Endothelial cell of umbilical vein (primary cell): ENCODE data around the gene EID2B. TPM values are rescaled to one million over a fixed set of nuclear protein-coding genes. Genes with fewer than 3 reads are reported as not detected.

ENCODE experiments used
- BruUV-seq: library from RNA; stranded (reverse); fragments of 400-500 nt; replicated peaks from 2 replicates; lab custom pipeline; 2021; lab: Mats Ljungman, UMichigan
- CTCF ChIA-PET: fragments of 300-600, 350-600 bp; sonication (Branson Sonifier 250); formaldehyde crosslinking; loops from one replicate; lab custom pipeline; 2021; ENCODE audit warnings: antibody characterized with exemption, inconsistent platforms; lab: Charles Lee
- POLR2A ChIA-PET: fragments of 300-600, 350-600 bp; sonication (Branson Sonifier 250); formaldehyde crosslinking; loops from one replicate; lab custom pipeline; 2021; ENCODE audit warnings: antibody characterized with exemption, inconsistent platforms; lab: Charles Lee
- DNase-seq: peaks from one replicate; pipeline ENCODE4 v3.0.0-alpha.2; 2011; ENCODE audit warnings: low read depth, low spot score
- FAIRE-seq: peaks from 2 replicates; lab custom pipeline; 2011; peaks lifted over from hg19 to GRCh38; lab: Jason Lieb, UNC
- H2AFZ ChIP-seq: 2 replicates; pipeline ENCODE4 v1.6.0; 2012; ENCODE audit warnings: low read depth, low read length, control low read depth, inconsistent platforms
- H3K27ac ChIP-seq: 2 replicates; pipeline ENCODE4 v1.5.1; 2011; ENCODE audit warnings: low read depth, mild to moderate bottlenecking, control low read depth, low read length, moderate library complexity; ENCODE audit not compliant: insufficient read depth
- H3K27me3 ChIP-seq, 2 experiments: 2 replicates each; pipeline versions ENCODE4 v1.6.0 to v1.6.1; 2011; ENCODE audit warnings: low read length in 2 of 2, mixed read lengths in 1 of 2; ENCODE audit not compliant: control insufficient read depth in 2 of 2, insufficient read depth in 2 of 2
- H3K36me3 ChIP-seq, 2 experiments: 2 replicates in 1 of 2; 3 replicates in 1 of 2; pipeline ENCODE4 v1.5.1; 2011; ENCODE audit warnings: low read length in 2 of 2, mild to moderate bottlenecking in 1 of 2, moderate library complexity in 1 of 2; ENCODE audit not compliant: control insufficient read depth in 2 of 2, insufficient read depth in 2 of 2; ENCODE audit errors: extremely low read depth in 1 of 2
- H3K4me1 ChIP-seq: 3 replicates; pipeline ENCODE4 v1.5.1; 2011; ENCODE audit warnings: mild to moderate bottlenecking, low read length; ENCODE audit not compliant: control insufficient read depth, insufficient read depth; ENCODE audit errors: extremely low read depth
- H3K4me2 ChIP-seq: 2 replicates; pipeline ENCODE4 v1.6.1; 2011; ENCODE audit warnings: low read length, control low read depth, mixed read lengths; ENCODE audit not compliant: insufficient read depth
- H3K4me3 ChIP-seq, 3 experiments: fragments of 200-600 bp in 1 of 3; sonication (generic), shearing (Covaris generic) in 1 of 3; replicated peaks in 1 of 3; 2 replicates each; pipeline ENCODE4 v1.5.1; 2011 to 2016; ENCODE audit warnings: control low read depth in 3 of 3, low read length in 3 of 3, mild to moderate bottlenecking in 2 of 3, inconsistent platforms in 1 of 3, low read depth in 1 of 3, moderate library complexity in 1 of 3; ENCODE audit not compliant: insufficient read depth in 1 of 3
- H3K79me2 ChIP-seq: 2 replicates; pipeline ENCODE4 v1.6.0; 2012; ENCODE audit warnings: low read length, inconsistent platforms; ENCODE audit not compliant: control insufficient read depth, insufficient read depth
- H3K9ac ChIP-seq: replicated peaks from 2 replicates; pipeline ENCODE3; 2011; ENCODE audit warnings: low read length, control low read depth; ENCODE audit not compliant: insufficient read depth; ENCODE audit errors: extremely low read depth
- H3K9me1 ChIP-seq: replicated peaks from 3 replicates; pipeline ENCODE4 v1.6.0; 2011; ENCODE audit warnings: mild to moderate bottlenecking, low read length; ENCODE audit not compliant: control insufficient read depth, insufficient read depth; ENCODE audit errors: extremely low read depth
- H3K9me3 ChIP-seq: replicated peaks from 2 replicates; pipeline ENCODE4 v1.5.1; 2012; ENCODE audit warnings: low read length, inconsistent platforms; ENCODE audit not compliant: control insufficient read depth, insufficient read depth
- H4K20me1 ChIP-seq: replicated peaks from 2 replicates; pipeline ENCODE3; 2011; ENCODE audit warnings: mild to moderate bottlenecking, low read length; ENCODE audit not compliant: control insufficient read depth, insufficient read depth; ENCODE audit errors: extremely low read depth
- CTCF ChIP-seq, 2 donors: IDR thresholded peaks; 1 replicate in 1 of 2; 2 replicates in 1 of 2; pipeline ENCODE4 v1.5.1; 2011; ENCODE audit warnings: low read length in 2 of 2, mild to moderate bottlenecking in 2 of 2, moderate library complexity in 2 of 2, control low read depth in 1 of 2, inconsistent platforms in 1 of 2, low read depth in 1 of 2; ENCODE audit not compliant: insufficient read depth in 1 of 2; ENCODE audit errors: extremely low read depth in 1 of 2
- GATA2 ChIP-seq: IDR thresholded peaks from 2 replicates; pipeline ENCODE4 v1.7.0; 2011; ENCODE audit warnings: low read depth, mild to moderate bottlenecking, moderate library complexity, mixed read lengths, low read length; ENCODE audit not compliant: insufficient read length, insufficient read depth
- JUN ChIP-seq: IDR thresholded peaks from 2 replicates; pipeline ENCODE4 v1.6.1; 2011; ENCODE audit warnings: borderline replicate concordance, low read depth; ENCODE audit not compliant: insufficient read length, insufficient read depth
- MAX ChIP-seq: IDR thresholded peaks from 2 replicates; pipeline ENCODE4 v1.6.1; 2011; ENCODE audit not compliant: insufficient read depth, insufficient read length
- MYC ChIP-seq: IDR thresholded peaks from one replicate; pipeline ENCODE4 v1.6.1; 2011; ENCODE audit warnings: mild to moderate bottlenecking, low read depth, low read length
- POLR2AphosphoS5 ChIP-seq: IDR thresholded peaks from 2 replicates; pipeline ENCODE4 v1.6.1; 2012; ENCODE audit warnings: low read depth, mild to moderate bottlenecking, control low read depth, low read length, moderate library complexity; ENCODE audit not compliant: insufficient read depth
- dilution Hi-C: fragments of 300-500 bp; cut with MboI; formaldehyde crosslinking; loops from one replicate; pipeline ENCODE4 v1.15.0; 2019; ENCODE audit warnings: low sequenced_read_pairs; ENCODE audit not compliant: extremely low pct_ligation_motif_present
- intact Hi-C: fragments of 100-400 bp; cut with micrococcal nuclease; formaldehyde crosslinking; loops from one replicate; pipeline ENCODE4 v1.10.0; 2022
- polyA plus RNA-seq, 4 experiments: library from polyadenylated mRNA; depleted of rRNA in 3 of 4; stranded (reverse) in 3 of 4; unstranded in 1 of 4; fragments of >200 nt; gene quantifications; 2 replicates each; pipeline versions ENCODE4 v1.2.1 to v1.2.3, GENCODE V29; 2011 to 2012; ENCODE audit warnings: missing spikeins in 1 of 4
- total RNA-seq: library from RNA; stranded (reverse); gene quantifications from 2 replicates; pipeline ENCODE4 v1.2.3, GENCODE V29; 2021

EID2B gene
- total and polyA plus RNA-seq, 2 donors (not counting 3 experiments of a cell fraction or from before 2014, with no cell fraction given): 1.7 to 3.9 TPM

GRCh38 chr19:39540333-39540673 lies 7.7 kb upstream of the EID2B start:
- BruUV-seq: no TSS peak
- Histone ChIP-seq H3K27ac (no peak overlapping the region), H3K79me2 (peaks cover 11% of the 10 kb centered on the region), H2AFZ (peak overlapping the region; percentile 32), H3K4me3 (peak overlapping the region in 1 of 3 experiments; percentile 3), H3K27me3 (no peaks in the 10 kb centered on the region), H3K36me3 (no peaks in the 10 kb centered on the region), H3K4me1 (peaks cover 25% of the 10 kb centered on the region), H3K9ac (no peak overlapping the region), H3K4me2 (peak overlapping the region; percentile 5), H4K20me1 (peaks cover 4% of the 10 kb centered on the region), H3K9me1 (no peaks in the 10 kb centered on the region), H3K9me3 (no peaks in the 10 kb centered on the region)
- no peak for DNase-seq
- intact Hi-C loops: no loop called here
- ChIA-PET CTCF (interaction anchor here (1.0 to 2.1 kb wide), 4 partner anchors 10 to 100 kb away, joined by 3 to 8 read pairs (median 8); no protein-coding TSS in a partner anchor), POLR2A (no interaction called here)
- dilution Hi-C loops: no loop called here
- no peak for TF ChIP-seq MAX
- TF ChIP-seq POLR2AphosphoS5: no peak
- TF ChIP-seq GATA2: no peak
- no peak for TF ChIP-seq MYC
- no peak for TF ChIP-seq CTCF (IDR thresholded peaks at IDR 0.05; ENCODE audit: extremely low read depth in 1 of 2, insufficient read depth in 1 of 2, low read depth in 1 of 2, low read length in 2 of 2)
- no peak for TF ChIP-seq JUN
- FAIRE-seq: no peak
